ENCODE measurements around the gene PGAP3.

GRCh38 chr17:39632153-39632941 lies 55.5 kb downstream of the PGAP3 start:
- TF ChIP-seq CTCF (IDR thresholded peaks at IDR 0.05) (no peak), REST (IDR thresholded peaks at IDR 0.05; ENCODE audit: insufficient read depth in 1 of 2, low read depth in 2 of 2, low read length in 1 of 2) (no peak), SIN3A (IDR thresholded peaks at IDR 0.05; ENCODE audit: borderline replicate concordance, insufficient read depth, low read depth, low read length) (no peak), TCF7L2 (IDR thresholded peaks at IDR 0.05; ENCODE audit: low read depth, low read length) (peak; percentile 95), POLR2AphosphoS5 (IDR thresholded peaks at IDR 0.05; ENCODE audit: low read depth, low read length) (no peak)
